HS-5 (cell line): ENCODE measurements around the gene NGDN.
"Not testable (repeated sequence)": the region's sequence is repeated elsewhere in the genome, so short reads cannot be mapped to it uniquely, and the experiment has no call there.

ENCODE experiments used
- DNase-seq: peaks from one replicate; pipeline ENCODE4 v3.0.0-alpha.2; 2012; ENCODE audit warnings: low read depth

Gene NGDN, protein sequence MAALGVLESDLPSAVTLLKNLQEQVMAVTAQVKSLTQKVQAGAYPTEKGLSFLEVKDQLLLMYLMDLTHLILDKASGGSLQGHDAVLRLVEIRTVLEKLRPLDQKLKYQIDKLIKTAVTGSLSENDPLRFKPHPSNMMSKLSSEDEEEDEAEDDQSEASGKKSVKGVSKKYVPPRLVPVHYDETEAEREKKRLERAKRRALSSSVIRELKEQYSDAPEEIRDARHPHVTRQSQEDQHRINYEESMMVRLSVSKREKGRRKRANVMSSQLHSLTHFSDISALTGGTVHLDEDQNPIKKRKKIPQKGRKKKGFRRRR

DNA sequence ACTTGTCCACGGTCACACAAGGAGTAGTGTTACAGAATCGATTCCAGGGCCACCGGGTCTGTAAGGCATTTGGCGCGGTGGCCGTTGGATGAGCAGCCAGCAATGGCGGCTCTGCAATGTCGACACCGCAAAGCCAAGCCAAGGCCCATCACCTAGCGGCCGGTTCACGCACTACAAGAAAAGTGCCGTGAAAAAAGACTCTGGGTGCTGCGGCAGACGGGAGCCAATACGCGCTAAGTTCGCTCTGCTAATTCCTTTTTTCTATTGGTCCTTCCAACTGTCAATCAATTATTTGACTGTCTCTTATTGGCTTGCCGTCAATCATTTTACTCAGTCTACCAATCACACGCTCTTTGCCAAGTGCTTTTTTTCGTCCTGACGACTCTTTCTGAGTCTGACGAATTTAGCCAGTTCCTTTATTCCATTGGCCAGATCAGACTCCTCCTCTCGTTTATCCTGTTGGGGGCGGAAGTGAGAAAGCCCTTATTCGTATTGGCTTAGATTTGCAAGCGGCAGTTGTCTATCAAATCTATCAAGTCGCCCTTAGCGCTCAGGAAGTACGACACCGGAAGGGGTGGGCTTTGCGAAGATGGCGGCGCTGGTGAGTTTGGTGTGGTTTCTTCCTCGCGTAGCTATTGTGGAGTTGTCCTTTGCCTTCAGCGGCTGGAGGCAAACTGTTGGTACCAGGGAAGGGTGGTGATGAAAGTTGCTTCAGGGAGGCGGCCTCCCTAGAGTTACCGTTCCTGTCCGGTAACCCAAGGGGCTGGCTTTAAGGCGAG, at the start of gene NGDN:
Gene NGDN, plus strand, starts transcription at position 577 of the 779 bp plus-strand sequence. Its CDS starts 13 bp downstream, at position 590.
- DNase-seq, result peak; percentile 98

DNA sequence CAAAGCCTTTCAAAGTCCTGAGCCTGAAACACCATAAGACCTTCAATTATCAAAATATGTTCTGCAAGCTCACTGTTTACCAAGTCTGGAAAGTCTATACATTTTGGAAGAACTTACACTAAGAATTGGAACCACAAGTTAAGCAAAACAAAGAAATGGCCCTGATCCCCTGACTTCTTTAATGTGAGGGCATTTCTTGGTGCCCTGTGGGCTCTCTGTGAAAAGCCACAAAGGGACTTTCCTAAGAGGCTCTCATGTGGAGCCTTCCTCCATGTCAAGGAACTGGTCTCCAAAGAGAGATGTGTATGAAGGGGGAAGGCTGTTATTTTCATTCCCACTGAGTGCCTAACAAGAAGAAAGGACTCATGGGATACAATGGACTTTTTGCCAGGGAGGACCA, 47.9 kb upstream of the NGDN start:
- DNase-seq, result no peak

GRCh38 chr14:23423657-23424056, 45.8 kb upstream of the NGDN start:
- no peak for DNase-seq

DNA sequence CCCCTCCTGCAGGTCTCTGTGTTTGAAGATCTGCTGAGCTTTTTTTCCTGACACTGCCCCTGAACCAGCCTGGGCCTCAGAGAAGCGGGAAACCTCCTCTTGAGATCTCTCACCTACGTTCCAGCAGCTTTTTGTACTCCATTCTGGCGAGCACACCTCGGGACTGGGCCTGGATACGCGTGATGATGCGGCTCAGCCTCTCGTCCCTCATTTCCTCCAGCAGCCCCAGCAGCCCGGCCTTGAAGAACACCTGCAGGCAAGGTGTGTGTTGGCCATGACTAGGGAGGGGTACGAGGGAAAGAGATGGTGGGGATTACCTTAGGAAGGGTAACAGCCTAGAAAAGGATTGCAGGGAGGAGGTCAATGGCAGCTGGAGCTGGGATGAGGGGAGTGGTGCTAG, 44.3 kb upstream of the NGDN start:
- no peak for DNase-seq

DNA sequence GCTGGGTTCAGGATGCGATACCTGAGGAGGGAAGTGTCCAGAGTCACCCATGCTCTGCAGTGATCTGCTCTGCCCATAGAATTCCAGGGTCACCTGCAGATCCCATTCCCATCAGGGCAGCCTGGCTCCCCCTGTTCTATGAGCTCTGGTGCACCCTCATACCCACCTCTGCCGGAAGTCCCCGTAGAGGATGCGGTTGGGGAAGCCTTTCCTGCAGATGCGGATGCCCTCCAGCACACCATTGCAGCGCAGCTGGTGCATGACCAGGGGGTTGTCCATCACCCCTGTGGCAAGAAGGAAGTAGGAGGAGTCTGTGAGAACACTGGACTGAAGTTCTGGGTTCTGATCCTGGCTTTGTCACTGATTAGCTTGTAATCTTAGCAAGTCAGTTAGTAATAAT, 43.7 kb upstream of the NGDN start:
- not testable (repeated sequence) for DNase-seq

- no peak for DNase-seq
Observed at GRCh38 chr14:23428686-23429495, 40.6 kb upstream of the NGDN start.

DNA sequence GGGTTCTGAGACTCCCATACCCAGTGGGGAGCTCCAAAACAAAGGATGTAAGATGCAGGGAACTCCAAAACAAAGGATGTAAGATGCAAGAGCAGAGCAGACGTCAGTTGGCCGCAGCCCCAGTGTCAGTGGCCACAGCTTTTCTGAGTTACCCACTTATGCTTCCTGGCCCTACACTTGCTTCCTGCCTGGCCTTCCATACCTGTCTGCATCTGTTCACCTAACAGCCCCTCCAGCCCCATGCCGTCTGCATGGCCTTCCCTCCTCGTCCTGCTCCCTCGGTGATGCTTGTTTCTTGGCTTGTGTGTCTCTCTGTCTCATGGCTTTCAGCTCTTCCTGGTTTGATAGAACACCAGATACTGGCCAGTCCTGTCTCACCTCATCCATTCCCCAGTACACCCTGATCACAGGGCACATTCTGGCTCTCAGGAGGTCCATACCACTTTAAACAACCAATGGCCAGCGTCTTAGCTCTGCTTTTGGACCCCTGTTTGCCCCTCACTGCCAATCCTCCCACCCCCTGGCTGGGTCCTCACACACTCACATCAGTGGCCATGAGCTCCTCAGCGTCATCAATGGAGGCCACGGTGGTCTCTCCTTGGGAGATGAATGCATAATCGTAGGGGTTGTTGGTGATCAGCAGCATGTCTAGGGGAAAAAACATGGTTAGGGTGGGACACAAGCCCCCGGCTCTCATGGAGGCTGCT, 39.3 kb upstream of the NGDN start:
- no peak for DNase-seq

DNA sequence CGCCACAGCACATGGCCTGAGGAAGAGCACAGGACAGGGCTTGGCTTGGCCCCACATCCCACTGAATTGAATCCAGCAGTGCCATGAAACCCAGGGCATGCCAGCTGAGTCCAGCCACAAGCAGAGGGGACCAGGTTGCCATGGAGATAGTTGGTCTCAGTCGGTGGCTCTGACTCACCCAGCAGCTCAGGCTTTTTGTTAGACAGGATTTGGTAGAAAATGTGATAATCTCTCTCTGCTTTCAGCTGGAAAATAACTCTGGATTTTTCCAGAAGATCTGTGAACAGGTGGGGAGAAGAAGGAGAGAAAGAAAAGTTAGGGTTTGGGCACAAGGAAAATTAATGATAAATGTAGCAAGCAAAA, 38.8 kb upstream of the NGDN start:
- no peak for DNase-seq

- DNase-seq, result no peak
Observed at GRCh38 chr14:23431486-23431885, 38.0 kb upstream of the NGDN start.

- no peak for DNase-seq
Observed at GRCh38 chr14:23432102-23432925, 37.2 kb upstream of the NGDN start.

- no peak for DNase-seq
Observed at GRCh38 chr14:23432946-23433345, 36.6 kb upstream of the NGDN start.

DNA sequence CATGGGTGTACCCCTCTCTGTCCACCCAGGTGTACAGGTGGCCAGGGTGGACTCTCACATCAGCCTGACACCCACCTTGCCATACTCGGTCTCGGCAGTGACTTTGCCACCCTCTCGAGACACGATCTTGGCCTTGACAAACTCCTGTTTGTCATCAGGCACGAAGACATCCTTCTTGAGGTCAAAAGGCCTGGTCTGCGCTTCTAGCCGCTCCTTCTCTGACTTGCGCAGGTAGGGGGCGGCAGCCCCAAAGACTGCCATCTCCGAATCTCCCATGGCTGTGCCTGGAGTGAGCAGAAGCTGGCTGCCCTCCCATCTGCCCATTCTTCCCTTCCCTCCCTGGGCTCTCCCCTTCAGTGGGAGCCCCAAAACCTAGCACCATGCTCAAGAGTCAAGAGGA, 36.0 kb upstream of the NGDN start:
- DNase-seq, result no peak

DNA sequence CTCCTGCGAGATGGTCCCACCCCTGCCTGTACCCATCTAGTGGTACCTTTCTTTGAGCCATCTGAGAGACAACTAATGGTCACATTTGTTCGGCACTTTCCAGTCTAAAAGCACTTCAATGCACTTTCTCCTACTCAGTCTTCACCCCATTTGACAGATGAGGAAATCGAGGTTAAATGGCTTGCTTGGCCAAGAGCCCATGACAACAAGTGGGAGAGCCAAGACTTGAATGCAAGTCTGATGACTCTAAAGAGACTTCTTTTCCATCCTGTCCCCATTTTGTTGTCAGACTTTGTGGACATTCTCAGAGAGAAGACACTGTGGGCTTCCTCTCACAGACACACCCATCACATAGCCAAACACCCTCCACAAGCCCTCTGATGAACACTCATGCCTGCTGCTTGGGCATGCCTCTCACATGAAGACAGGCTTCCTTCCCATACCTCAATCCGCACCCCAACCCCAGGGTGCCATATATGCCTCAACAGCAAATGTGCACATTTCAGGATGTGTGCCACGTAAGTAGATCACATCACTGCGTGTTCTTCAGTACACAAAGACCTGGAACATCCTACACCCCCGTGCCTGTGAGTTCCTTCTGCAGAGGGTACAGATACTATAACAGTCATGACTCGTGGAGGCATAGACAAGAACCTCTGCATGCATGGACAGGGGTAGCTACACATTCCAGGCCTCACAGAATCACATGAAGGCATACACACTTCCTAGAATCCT, 34.8 kb upstream of the NGDN start:
- no peak for DNase-seq

- DNase-seq, result no peak
Observed at GRCh38 chr14:23435543-23436326, 33.8 kb upstream of the NGDN start, which contains the start of gene MYH7. Gene MYH7, minus strand, starts transcription at chr14:23435660. Its CDS starts 1,928 bp downstream, at chr14:23433732.

DNA sequence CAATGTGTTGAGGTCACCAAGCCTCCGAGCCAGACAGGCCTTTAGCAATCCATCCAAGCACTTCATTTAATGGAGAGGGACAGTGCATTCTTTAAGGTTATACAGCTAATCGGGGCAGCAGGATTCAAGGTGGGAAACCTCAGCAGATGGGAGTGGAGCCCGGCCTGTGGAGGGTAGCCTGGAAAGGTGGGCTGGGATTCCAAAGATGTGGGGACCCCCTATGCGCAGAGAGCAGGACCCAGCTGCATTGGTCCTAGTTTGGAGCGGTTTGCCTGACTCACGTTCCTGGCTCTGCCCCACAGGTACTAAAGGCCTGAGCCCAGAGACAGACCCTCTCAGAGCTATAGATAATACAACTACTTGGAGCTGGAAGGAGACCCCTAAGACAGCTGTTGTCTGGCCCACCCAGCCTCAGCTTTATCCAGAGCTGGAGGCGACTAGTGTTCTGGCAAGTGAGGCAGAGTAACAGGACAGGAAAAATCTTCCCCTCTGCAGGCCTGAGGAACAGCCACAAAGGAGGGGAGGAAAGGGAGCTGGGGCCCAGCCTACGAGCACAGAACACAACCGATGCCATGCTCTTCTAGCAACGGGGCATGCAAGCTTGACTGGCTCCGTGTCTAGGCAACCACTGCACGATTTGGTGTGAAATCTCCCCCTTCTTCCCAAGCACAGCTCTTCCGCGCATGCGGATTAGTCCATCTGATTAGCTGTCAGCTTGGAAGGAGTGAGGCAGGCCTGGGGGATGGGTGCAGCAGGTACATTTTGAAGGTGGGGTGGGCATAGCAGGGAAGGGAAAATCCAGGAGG, 33.0 kb upstream of the NGDN start:
- no peak for DNase-seq

- DNase-seq, result no peak
Observed at GRCh38 chr14:23437133-23438100, 32.1 kb upstream of the NGDN start.
